Heart left ventricle (tissue), 16 donors: ENCODE data around the gene TBC1D1. TPM values are rescaled to one million over a fixed set of nuclear protein-coding genes. Genes with fewer than 3 reads are reported as not detected.
"Not testable (repeated sequence)": the region's sequence is repeated elsewhere in the genome, so short reads cannot be mapped to it uniquely, and the experiment has no call there.

Experiments used
- ATAC-seq, 4 donors: fragments of 200-7000 bp; cut with Tn5 transposase; one replicate each; pipeline ENCODE4 v1.9.1; 2020 to 2022; ENCODE audit warnings: moderate library complexity in 4 of 4, mild to moderate bottlenecking in 3 of 4, moderate number of reproducible peaks in 1 of 4
- DNase-seq, 5 donors: peaks; one replicate each; pipeline ENCODE4 v3.0.0-alpha.2; 2020
- H3K27ac ChIP-seq, 12 donors: fragments of 200-600 bp; sonication (generic) in 4 of 12; one replicate each; pipeline versions ENCODE4 v1.5.0 to v1.8.0; 2016 to 2022; ENCODE audit warnings: mild to moderate bottlenecking in 2 of 12
- H3K27me3 ChIP-seq, 9 donors: fragments of 200-600 bp; sonication (generic) in 2 of 9; one replicate each; pipeline versions ENCODE4 v1.5.1 to v1.8.0; 2016 to 2022; ENCODE audit warnings: mild to moderate bottlenecking in 3 of 9
- H3K36me3 ChIP-seq, 9 donors: fragments of 200-600 bp; sonication (generic) in 2 of 9; one replicate each; pipeline versions ENCODE4 v1.5.0 to v1.8.0; 2018 to 2022; ENCODE audit warnings: mild to moderate bottlenecking in 2 of 9
- H3K4me1 ChIP-seq, 12 donors: fragments of 200-600 bp; sonication (generic) in 4 of 12; one replicate each; pipeline versions ENCODE4 v1.5.0 to v1.8.0; 2016 to 2022; ENCODE audit warnings: mild to moderate bottlenecking in 3 of 12
- H3K4me3 ChIP-seq, 12 donors: fragments of 200-600 bp; sonication (generic) in 4 of 12; one replicate each; pipeline versions ENCODE4 v1.5.0 to v1.8.0; 2017 to 2022; ENCODE audit warnings: mild to moderate bottlenecking in 9 of 12, moderate library complexity in 4 of 12
- H3K9me3 ChIP-seq, 12 donors: fragments of 200-600 bp; sonication (generic) in 4 of 12; one replicate each; pipeline versions ENCODE4 v1.5.0 to v1.8.0; 2016 to 2022; ENCODE audit warnings: mild to moderate bottlenecking in 1 of 12
- POLR2A ChIP-seq, 2 donors: fragments of 450-650 bp; IDR thresholded peaks; one replicate each; pipeline ENCODE4 v1.6.1; 2017; ENCODE audit warnings: antibody characterized with exemption in 2 of 2, mild to moderate bottlenecking in 2 of 2, moderate library complexity in 2 of 2
- WGBS, 4 donors: extraction: QIAGEN DNeasy Blood & Tissue Kit in 2 of 4; methylation state at CpG; one replicate each; pipeline versions ENCODE4 v1.1.5 to v1.1.7; 2013 to 2018; 5-methylcytosine and 5-hydroxymethylcytosine counted together
- intact Hi-C, 10 donors: fragments of 100-400 bp; cut with DNase I; formaldehyde crosslinking; loops; one replicate each; pipeline versions ENCODE4 v1.11.1 to v1.14.2; 2022
- polyA plus RNA-seq, 2 donors: library from polyadenylated mRNA; stranded (reverse); fragments of 200-250 nt; gene quantifications; one replicate each; pipeline ENCODE4 v1.2.3, GENCODE V29; 2013
- total RNA-seq, 9 donors: library from RNA; depleted of rRNA in 2 of 9; stranded (reverse); fragments of >200 nt in 2 of 9; fragmentation: NEBNext Ultra II Directional in 3 of 9; extraction: Animal tissue kit (Norgen Biotek cat#: 25700) in 3 of 9; gene quantifications; one replicate each; pipeline versions ENCODE4 v1.1.0 to v1.2.4, GENCODE V29; 2016 to 2023
- TF ChIP-seq, protein P1 (sequence below), 12 donors: fragments of 200-600 bp; sonication (generic) in 4 of 12; IDR thresholded peaks; one replicate each; pipeline versions ENCODE4 v1.5.0 to v1.8.0; 2018 to 2022; ENCODE audit warnings: antibody characterized with exemption in 12 of 12, mild to moderate bottlenecking in 5 of 12
- donor health status: ischemic (EF 13 %, LVEDD 7.1; RV severe dilation, severe dysfunction).
- donor health status: healthy with polysubstance abuse.
- donor health status: DM: no; HTN: yes; CAD: no.
- donor health status: DM: no; HTN: no; CAD: no.
- donor health status: ischemic (EF 25% LVEDD 6.9; RV normal size, moderate dysfunction).
- donor health status: ischemic (EF 25% LVEDD 5.7; RV mildly dilated, moderate dysfunction).
- donor health status: healthy.
- donor health status: DM: yes; HTN: yes; CAD: no.
- donor health status: ischemic (EF 35%, LVEDD 5.7; RV mildly dilated, moderate dysfunction).
- donor health status: nonischemic (EF 11% LVEDD 7.7; RV severe dilation, severe dysfunction).
- donor health status: DM: yes; HTN: yes; CAD: no.
- donor health status: PGD.
- donor health status: ischemic (EF 29% LVEDD 5.4; RV normal size, mild dysfunction).
- donor health status: nonischemic (EF 23%, LVEDD 6.1; RV moderate dilation, normal function).

The TBC1D1 gene
- total and polyA plus RNA-seq, 11 donors = 81.7 to 269 (median 140) TPM

DNA sequence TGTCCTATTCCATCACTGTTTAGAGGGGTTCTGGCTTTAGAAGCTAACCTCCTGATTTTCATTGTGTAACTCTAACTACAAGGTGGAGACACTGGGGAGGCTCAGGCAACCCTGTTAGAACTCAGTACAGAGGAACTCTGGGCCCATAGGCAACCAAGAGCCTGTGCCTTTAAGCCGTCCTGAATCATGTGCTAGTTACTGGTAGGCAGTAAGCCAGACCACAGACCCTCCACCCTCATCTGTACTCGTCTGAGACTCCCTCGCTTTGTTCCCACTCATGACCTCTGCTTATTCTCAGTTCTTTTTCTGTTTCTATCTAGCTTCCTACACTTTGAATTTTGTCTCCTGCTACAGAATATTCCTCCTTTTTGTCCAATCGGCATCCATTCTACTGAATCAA lies 31.4 kb downstream of the TBC1D1 start:
- no peak overlapping the region for H3K4me3 ChIP-seq
- no peak for ATAC-seq
- 72 to 75% (median 74%) methylated on average over 4 of the region's 4 CpGs for WGBS, 4 donors
- TF ChIP-seq POLR2A (IDR thresholded peaks at IDR 0.05) = no peak
- TF ChIP-seq, protein P1, sequence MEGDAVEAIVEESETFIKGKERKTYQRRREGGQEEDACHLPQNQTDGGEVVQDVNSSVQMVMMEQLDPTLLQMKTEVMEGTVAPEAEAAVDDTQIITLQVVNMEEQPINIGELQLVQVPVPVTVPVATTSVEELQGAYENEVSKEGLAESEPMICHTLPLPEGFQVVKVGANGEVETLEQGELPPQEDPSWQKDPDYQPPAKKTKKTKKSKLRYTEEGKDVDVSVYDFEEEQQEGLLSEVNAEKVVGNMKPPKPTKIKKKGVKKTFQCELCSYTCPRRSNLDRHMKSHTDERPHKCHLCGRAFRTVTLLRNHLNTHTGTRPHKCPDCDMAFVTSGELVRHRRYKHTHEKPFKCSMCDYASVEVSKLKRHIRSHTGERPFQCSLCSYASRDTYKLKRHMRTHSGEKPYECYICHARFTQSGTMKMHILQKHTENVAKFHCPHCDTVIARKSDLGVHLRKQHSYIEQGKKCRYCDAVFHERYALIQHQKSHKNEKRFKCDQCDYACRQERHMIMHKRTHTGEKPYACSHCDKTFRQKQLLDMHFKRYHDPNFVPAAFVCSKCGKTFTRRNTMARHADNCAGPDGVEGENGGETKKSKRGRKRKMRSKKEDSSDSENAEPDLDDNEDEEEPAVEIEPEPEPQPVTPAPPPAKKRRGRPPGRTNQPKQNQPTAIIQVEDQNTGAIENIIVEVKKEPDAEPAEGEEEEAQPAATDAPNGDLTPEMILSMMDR (IDR thresholded peaks at IDR 0.05) = no peak
- no peaks in the 10 kb centered on the region for H3K36me3 ChIP-seq
- H3K4me1 ChIP-seq = peaks cover 0 to 14% (median 0%) of the 10 kb centered on the region in 12 donors
- H3K27ac ChIP-seq = no peak overlapping the region
- no peaks in the 10 kb centered on the region for H3K27me3 ChIP-seq
- no peaks in the 10 kb centered on the region for H3K9me3 ChIP-seq
- intact Hi-C loops = no loop called here
- DNase-seq = no peak

DNA sequence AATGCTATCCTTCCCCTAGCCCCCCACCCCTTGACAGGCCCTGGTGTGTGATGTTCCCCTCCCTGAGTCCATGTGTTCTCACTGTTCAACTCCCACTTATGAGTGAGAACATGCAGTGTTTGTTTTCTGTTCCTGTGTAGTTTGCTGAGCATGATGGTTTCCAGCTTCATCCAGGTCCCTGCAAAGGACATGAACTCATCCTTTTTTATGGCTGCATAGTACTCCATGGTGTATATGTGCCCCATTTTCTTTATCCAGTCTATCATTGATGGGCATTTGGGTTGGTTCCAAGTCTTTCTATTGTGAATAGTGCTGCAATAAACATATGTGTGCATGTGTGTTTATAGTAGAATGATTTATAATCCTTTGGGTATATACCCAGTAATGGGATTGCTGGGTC lies 32.2 kb downstream of the TBC1D1 start:
- H3K9me3 ChIP-seq, H3K36me3 ChIP-seq, ATAC-seq, intact Hi-C loops, H3K4me3 ChIP-seq, H3K27me3 ChIP-seq, DNase-seq, H3K27ac ChIP-seq: not testable (repeated sequence)
- peaks cover 0 to 14% (median 0%) of the 10 kb centered on the region in 12 donors for H3K4me1 ChIP-seq

DNA sequence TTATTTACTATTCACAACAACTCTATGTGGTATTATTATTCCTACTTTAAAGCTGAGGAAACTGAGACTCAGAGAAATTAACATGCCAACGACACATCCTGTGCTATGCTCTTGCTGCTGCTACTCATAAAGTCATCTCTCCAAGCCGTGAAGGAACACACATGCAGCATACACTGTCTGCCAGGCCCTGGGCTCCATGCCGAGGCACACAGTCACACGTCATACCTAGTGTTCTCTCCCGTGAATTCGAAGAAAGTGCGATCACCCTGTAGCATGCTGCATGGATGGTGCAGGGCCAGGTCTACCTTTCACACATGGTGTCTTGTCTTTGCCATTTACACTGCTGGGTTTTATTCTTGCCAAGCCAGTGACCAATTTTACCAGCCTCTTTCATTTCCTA lies 34.1 kb downstream of the TBC1D1 start:
- Histone ChIP-seq H3K4me3 (no peak overlapping the region), H3K36me3 (no peaks in the 10 kb centered on the region), H3K4me1 (peaks cover 0 to 26% (median 6%) of the 10 kb centered on the region in 12 donors), H3K27ac (no peak overlapping the region), H3K27me3 (no peaks in the 10 kb centered on the region), H3K9me3 (no peaks in the 10 kb centered on the region)
- intact Hi-C loops = no loop called here
- no peak for TF ChIP-seq POLR2A (IDR thresholded peaks at IDR 0.05)
- TF ChIP-seq, protein P1 (IDR thresholded peaks at IDR 0.05) = no peak
- ATAC-seq (peak in 1 of 4 donors; percentile 21), DNase-seq (no peak)
- 67 to 82% (median 76%) methylated on average over 7 of the region's 7 CpGs for WGBS, 4 donors

DNA sequence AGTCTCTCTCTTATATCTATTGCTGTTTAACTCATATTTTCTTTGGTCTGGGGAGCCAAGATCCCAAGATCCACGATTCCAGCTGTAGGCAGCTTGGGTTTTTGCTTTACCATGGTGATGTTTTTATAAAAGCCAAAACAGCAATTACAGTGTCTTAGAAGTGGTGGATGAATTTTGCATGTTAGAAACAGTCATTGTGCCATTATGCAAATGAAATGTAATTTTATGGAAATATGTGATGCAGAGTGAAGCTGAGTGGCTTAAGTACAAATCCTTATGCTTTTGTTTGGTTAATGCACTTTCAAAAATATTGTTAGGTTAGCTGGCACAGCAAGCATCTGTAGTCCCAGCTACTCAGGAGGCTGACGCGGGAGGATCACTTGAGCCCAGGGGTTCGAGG lies 36.5 kb downstream of the TBC1D1 start:
- intact Hi-C loops = no loop called here
- peaks cover 0 to 5% (median 0%) of the 10 kb centered on the region in 9 donors for H3K36me3 ChIP-seq
- no peak for TF ChIP-seq POLR2A (IDR thresholded peaks at IDR 0.05)
- TF ChIP-seq, protein P1 (IDR thresholded peaks at IDR 0.05) = no peak
- DNase-seq (no peak), ATAC-seq (no peak)
- H3K4me3 ChIP-seq = no peak overlapping the region
- no peaks in the 10 kb centered on the region for H3K27me3 ChIP-seq
- no peaks in the 10 kb centered on the region for H3K9me3 ChIP-seq
- 78 to 87% (median 85%) methylated on average over 4 of the region's 4 CpGs for WGBS, 4 donors
- no peak overlapping the region for H3K27ac ChIP-seq
- H3K4me1 ChIP-seq = peaks cover 0 to 35% (median 17%) of the 10 kb centered on the region in 12 donors
